A673 (cell line): Measurements from ENCODE around the gene CGB2.

Source experiments
- EZH2 ChIP-seq: fragments of 200-600 bp; sonication (generic); IDR thresholded peaks from 2 replicates; pipeline ENCODE4 v1.6.1; 2017; ENCODE audit warnings: borderline replicate concordance, low read depth, mild to moderate bottlenecking, mixed read lengths, antibody characterized with exemption, low read length; ENCODE audit not compliant: poor library complexity, severe bottlenecking
- TF ChIP-seq, protein P1 (sequence below): fragments of 300-800, 200-600 bp; sonication (generic); conservative IDR thresholded peaks from 2 replicates; pipeline ENCODE4 v1.5.1; 2017; ENCODE audit warnings: low read depth, mild to moderate bottlenecking, antibody characterized with exemption, low read length, moderate library complexity, mixed read lengths

- TF ChIP-seq EZH2: no peak
- TF ChIP-seq, protein P1, sequence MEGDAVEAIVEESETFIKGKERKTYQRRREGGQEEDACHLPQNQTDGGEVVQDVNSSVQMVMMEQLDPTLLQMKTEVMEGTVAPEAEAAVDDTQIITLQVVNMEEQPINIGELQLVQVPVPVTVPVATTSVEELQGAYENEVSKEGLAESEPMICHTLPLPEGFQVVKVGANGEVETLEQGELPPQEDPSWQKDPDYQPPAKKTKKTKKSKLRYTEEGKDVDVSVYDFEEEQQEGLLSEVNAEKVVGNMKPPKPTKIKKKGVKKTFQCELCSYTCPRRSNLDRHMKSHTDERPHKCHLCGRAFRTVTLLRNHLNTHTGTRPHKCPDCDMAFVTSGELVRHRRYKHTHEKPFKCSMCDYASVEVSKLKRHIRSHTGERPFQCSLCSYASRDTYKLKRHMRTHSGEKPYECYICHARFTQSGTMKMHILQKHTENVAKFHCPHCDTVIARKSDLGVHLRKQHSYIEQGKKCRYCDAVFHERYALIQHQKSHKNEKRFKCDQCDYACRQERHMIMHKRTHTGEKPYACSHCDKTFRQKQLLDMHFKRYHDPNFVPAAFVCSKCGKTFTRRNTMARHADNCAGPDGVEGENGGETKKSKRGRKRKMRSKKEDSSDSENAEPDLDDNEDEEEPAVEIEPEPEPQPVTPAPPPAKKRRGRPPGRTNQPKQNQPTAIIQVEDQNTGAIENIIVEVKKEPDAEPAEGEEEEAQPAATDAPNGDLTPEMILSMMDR: no peak
These were observed 20.5 kb upstream of the CGB2 start for GRCh38 chr19:49011194-49011593.
